HPDE6-E6E7 (cell line): Measurements from ENCODE around the gene GABRB1.
"Not testable (repeated sequence)": the region's sequence is repeated elsewhere in the genome, so short reads cannot be mapped to it uniquely, and the experiment has no call there.

Experiments used
- DNase-seq: peaks from one replicate; pipeline ENCODE4 v3.0.0; 2011; ENCODE audit warnings: missing footprints; ENCODE audit errors: extremely low spot score

Gene GABRB1

GRCh38 chr4:47213106-47213505 is 181.7 kb downstream of the GABRB1 start:
- DNase-seq: no peak

DNA sequence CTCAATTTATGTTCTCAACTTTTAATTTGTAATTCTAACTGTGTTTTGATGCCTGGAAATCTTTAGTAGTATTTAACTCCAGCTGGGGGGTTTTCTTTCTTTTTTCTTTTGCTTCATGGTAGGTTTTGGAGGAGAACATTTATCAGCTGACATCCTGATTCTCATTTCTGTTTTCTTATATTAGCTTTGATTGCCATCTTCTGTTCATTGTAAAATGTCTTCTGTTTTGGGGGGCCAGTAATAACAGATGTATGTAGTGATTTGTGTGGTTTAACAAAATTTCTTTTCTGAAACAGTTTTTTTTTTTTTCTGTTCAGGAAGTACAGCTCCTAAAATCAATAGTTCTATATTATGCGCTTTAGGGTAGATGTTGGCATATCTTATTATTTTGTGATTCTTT is 182.2 kb downstream of the GABRB1 start:
- no peak for DNase-seq

DNA sequence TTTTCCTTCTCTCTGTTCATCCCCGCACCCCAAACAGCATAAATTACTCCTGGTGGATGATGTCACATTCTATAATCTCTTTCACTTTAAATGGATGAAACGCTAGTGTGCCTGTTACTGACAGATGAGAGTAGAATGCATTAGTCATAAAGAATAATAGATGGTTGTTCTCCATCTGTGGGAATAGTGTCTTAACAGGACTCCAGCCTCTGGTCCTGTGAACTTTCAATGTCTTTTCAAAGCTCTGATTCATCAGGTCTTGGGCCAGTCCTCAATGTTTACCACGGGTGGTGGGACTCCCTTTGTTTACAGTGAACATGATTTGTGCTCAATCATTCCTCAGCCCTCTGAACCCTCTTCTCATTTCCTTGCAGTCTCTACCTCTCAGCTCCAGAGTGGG is 182.6 kb downstream of the GABRB1 start:
- peak; percentile 17 for DNase-seq

- DNase-seq: no peak
These were observed 184.4 kb downstream of the GABRB1 start for GRCh38 chr4:47215759-47216158.

DNA sequence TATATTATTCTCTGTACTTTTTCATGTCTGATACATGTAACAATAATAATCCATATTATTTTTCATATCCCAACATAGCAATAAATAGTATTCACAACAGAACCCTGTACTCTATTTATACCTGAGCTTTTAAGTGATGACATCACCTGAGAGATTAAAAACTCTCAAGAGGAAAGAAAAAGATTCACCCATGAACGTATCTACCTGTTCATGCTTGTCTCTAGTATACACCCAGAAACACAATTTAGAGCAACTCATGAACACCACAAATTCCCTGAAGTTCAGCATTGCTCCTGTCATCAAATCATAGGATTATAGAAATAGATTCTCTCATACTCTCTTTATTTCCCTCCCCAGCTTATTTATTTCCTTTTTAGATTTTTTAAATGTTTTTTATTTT is 185.9 kb downstream of the GABRB1 start:
- no peak for DNase-seq

- DNase-seq: no peak
These were observed 186.5 kb downstream of the GABRB1 start for GRCh38 chr4:47217884-47218283.

GRCh38 chr4:47218631-47219030 is 187.3 kb downstream of the GABRB1 start:
- DNase-seq: no peak

GRCh38 chr4:47219586-47219985 is 188.2 kb downstream of the GABRB1 start:
- no peak for DNase-seq

DNA sequence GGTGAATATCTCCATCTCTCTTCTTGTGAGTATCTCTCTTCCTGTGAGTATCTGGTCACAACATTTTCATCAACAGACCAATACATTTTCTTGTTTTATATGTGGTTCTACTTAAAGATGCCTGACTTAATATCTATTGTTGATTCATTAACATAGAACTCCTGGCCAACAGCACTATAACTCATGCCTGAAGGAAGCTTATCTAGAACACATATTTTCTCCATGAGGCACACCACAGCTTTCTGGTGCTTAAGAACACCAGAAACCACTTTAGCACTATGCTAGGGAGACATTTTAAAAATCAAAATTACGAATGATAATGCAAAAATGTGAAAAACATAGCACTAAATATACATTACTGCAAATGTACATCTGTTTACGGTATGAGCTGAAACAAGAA is 190.4 kb downstream of the GABRB1 start:
- DNase-seq: no peak

DNA sequence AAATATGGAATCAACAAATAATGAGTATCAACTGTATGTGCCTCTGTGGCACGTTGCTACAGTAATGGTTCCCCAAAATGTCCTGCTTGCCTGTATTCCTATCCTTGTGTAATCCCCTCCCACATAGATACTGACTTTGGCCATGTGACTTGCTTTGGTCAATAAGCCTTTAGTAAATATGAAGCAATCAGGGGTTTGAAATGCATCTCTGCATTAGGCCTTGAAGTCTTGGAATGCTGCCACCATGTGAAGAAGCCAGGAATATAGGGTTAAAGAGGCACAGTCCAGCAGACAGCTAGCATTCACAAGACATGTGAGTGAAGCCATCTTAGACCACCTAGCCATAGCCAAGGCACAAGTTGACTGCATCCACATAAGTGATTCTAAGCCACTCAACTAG is 190.9 kb downstream of the GABRB1 start:
- DNase-seq: no peak

DNA sequence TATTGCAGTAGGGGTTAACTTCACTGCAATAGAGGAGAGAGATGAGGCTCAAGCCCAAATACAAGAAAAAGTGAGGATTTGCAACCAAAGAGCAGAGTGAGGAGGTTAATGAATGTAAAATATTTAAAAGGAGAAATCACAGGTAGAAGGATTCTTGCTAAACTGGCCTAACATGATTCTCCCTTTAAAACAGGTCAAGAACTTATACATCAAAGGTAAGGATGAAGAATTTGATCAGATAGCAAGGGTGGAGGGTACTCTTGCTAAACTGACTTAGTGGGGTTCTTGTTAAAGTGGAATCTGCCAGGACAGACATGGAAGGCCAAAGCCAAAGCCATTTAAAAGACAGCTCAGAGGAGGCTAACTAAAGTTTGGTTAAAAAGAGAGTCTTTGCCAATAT is 193.0 kb downstream of the GABRB1 start:
- DNase-seq: no peak

DNA sequence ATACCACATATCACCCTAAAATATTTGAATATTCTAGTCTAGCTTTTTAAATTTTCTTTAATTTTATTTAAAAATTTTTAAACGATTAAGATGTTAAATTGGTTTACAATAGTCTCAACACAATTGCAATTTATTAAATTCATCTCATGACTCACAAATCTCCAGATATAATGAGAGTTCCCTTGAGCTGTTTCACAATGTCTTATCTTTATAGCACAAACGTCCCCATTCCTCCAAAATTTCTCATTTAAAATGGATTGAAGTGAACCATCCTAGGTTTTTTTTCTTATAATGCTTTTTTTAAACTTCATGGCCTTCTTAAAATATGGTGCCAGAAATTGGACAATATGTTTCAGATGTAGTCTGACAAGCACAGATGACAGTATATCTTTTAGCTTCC is 204.4 kb downstream of the GABRB1 start:
- no peak for DNase-seq

- DNase-seq: no peak
These were observed 207.3 kb downstream of the GABRB1 start for GRCh38 chr4:47238667-47239066.

DNA sequence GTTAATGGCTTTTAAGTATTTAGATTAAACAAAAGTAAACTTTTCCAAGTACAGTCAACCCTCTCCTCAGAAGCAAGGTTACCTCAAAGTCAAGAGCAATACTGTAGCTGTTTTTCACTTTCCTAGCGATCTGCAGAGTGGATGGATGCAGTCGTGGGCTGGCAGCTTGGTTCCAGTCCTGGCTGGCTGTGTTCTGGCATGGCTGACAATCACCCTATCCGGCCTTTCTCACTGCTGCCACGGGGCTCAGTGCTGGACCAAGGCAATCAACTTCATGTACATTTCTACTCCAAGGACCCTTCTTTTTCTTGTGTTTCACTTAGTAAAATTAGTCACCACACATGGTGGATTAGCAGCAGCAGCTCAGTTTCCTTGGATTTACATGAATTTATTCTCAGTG is 208.3 kb downstream of the GABRB1 start:
- no peak for DNase-seq

- no peak for DNase-seq
These were observed 220.2 kb downstream of the GABRB1 start for GRCh38 chr4:47251348-47252135.

- no peak for DNase-seq
These were observed 232.4 kb downstream of the GABRB1 start for GRCh38 chr4:47263721-47264120.

DNA sequence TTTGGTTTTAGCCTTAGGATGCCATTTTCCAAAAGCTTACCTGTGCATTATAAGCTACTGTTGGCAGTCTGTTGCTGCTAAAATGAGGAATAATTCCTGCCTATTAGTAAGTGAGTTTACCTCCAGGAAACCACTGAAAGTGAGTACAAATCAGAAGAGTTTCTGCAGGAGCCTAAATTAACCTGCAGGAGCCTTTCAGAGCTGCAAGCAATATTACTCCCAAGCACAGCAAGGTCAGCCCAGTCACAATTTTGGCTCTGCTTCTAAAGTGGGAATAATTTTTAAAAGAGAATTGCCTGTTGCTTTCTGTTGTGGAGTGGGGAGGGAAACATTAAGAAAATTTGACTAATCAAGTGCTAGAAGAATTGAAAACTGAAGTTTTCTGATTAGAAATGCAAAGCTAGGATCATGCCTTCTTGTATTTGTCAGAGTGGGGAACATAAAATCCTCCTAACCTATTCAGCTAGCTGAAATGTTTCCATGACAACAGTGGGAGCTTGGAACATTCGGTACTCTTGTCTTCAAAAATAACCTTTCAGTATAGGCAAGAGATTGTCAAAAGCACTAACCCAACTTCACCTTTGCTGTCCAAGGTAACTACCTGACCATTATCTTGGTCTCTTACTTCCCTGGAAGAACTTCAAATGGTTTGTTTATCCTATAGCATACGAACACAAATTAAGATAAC is 239.0 kb downstream of the GABRB1 start:
- no peak for DNase-seq

DNA sequence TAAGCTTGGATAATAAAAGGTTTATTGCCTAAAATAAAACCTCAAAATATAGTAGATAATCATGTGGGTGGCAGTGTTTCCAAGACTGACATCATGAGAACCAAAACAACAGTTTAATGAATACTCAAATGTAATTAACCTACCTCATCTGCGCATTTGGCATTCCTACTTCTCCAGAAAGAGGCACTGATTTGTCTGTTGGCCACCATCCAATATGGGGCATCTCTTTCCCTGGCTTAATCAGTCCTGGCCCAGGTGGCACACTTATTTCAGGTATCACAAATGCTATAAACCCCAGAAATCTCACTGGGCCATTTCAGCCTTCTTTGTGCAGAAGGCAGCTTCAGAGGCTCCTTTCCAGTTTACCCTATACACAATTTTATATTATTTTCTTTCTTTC is 239.9 kb downstream of the GABRB1 start:
- DNase-seq: no peak

GRCh38 chr4:47274901-47275300 is 243.5 kb downstream of the GABRB1 start:
- DNase-seq: no peak

DNA sequence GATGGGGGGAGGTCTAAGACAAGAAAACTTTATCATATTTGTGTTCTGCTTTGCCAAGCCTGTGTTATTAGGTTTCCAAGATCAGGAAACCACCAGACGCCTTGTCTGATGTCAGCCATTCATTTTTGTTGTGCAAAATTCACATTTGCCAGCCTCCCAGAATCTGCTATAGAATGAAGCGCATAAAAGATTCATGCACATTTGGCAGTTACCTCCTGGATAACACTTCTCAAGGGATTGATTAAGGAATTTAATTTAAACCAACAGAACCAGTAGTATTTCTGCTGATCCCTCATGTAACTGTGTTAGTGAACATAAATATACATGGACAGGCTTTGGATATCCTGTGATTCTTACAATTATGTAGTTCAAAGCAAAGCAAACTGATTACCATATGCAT is 244.2 kb downstream of the GABRB1 start:
- no peak for DNase-seq

- no peak for DNase-seq
These were observed 247.3 kb downstream of the GABRB1 start for GRCh38 chr4:47278631-47279030.

DNA sequence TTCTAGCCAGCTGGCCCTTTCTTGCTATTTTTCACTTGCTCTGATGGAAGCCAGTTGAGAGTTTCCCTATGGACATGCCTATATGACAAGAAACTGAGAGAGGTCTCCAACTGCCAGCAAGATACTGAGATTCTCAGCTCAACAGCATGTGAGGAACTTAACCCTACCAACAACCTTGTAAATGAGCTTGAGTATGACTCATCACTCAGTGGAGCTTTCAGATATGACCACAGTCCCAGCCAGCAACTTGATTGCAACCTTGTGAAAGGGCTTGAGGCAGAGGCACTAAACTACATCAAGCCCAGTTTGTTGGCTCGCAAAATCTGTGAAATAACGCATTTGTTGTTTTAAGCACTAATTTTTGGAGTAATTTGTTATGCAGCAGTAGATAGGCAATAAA is 256.4 kb downstream of the GABRB1 start:
- no peak for DNase-seq

- no peak for DNase-seq
These were observed 258.4 kb downstream of the GABRB1 start for GRCh38 chr4:47289805-47290204.

DNA sequence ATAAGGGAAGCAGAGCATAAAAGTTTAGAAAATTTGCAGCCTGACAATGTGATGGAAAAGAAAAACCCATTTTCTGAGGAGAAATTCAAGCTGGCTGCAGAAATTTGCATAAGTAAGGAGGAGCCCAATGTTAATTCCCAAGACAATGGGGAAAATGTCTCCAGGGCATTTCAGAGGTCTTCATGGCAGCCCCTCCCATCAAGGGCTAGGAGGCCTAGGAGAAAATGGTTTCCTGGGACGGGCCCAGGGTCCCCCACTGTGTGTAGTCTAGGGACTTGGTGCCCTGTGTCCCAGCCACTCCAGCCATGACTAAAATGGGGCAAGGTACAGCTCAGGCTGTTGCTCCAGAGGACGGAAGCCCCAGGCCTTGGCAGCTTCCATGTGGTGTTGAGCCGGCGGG is 259.5 kb downstream of the GABRB1 start:
- DNase-seq: not testable (repeated sequence)
